HepG2 (cell line): Measurements from ENCODE around the gene TGFA. TPM values are rescaled to one million over a fixed set of nuclear protein-coding genes. Genes with fewer than 3 reads are reported as not detected.

Experiments used
- CEBPG ChIP-seq: IDR thresholded peaks from 2 replicates; pipeline ENCODE4 v1.6.1; 2016
- CENPX ChIP-seq: sonication (generic); formaldehyde crosslinking; IDR thresholded peaks from 2 replicates; pipeline ENCODE4 v1.9.0; 2021; ENCODE audit warnings: mild to moderate bottlenecking, missing genetic modification reagents, moderate library complexity
- CSRNP1 ChIP-seq: sonication (generic); formaldehyde crosslinking; IDR thresholded peaks from 2 replicates; pipeline ENCODE4 v1.8.1; 2023; ENCODE audit warnings: mild to moderate bottlenecking, missing genetic modification reagents
- FOSL2 ChIP-seq: sonication (generic); formaldehyde crosslinking; IDR thresholded peaks from 2 replicates; pipeline ENCODE4 v1.4.0; 2020; ENCODE audit warnings: missing genetic modification reagents
- GABPB1 ChIP-seq: IDR thresholded peaks from 2 replicates; pipeline ENCODE4 v1.6.1; 2016; ENCODE audit warnings: mild to moderate bottlenecking, missing genetic modification reagents, moderate library complexity, missing compliant biosample characterization
- HCFC1 ChIP-seq: fragments of 150-350 bp; IDR thresholded peaks from 2 replicates; pipeline ENCODE4 v1.6.1; 2014; ENCODE audit warnings: low read depth, low read length
- HNRNPLL ChIP-seq: fragments of 200-400 bp; formaldehyde crosslinking; IDR thresholded peaks from 2 replicates; pipeline ENCODE4 v1.6.1; 2017; ENCODE audit warnings: mild to moderate bottlenecking, low read depth, low read length; ENCODE audit not compliant: poor library complexity, severe bottlenecking
- KDM3A ChIP-seq: IDR thresholded peaks from 2 replicates; pipeline ENCODE4 v1.6.1; 2018; ENCODE audit warnings: low read depth, missing compliant biosample characterization
- MTF1 ChIP-seq: sonication (generic); formaldehyde crosslinking; IDR thresholded peaks from 2 replicates; pipeline ENCODE4 v1.5.0; 2020; ENCODE audit warnings: missing genetic modification reagents
- MXD4 ChIP-seq: IDR thresholded peaks from 2 replicates; pipeline ENCODE4 v1.6.1; 2016; ENCODE audit warnings: mild to moderate bottlenecking, missing biosample characterization, missing genetic modification reagents
- NFKB2 ChIP-seq: sonication (generic); formaldehyde crosslinking; IDR thresholded peaks from 2 replicates; pipeline ENCODE4 v1.4.0; 2020; ENCODE audit warnings: missing genetic modification reagents, borderline replicate concordance
- SALL1 ChIP-seq: sonication (generic); formaldehyde crosslinking; IDR thresholded peaks from 2 replicates; pipeline ENCODE4 v1.8.0; 2022; ENCODE audit warnings: mild to moderate bottlenecking, missing genetic modification reagents
- ZFP36L2 ChIP-seq: sonication (generic); formaldehyde crosslinking; IDR thresholded peaks from 2 replicates; pipeline ENCODE4 v1.4.0; 2020; ENCODE audit warnings: missing genetic modification reagents
- ZFYVE20 ChIP-seq: sonication (generic); formaldehyde crosslinking; IDR thresholded peaks from 2 replicates; pipeline ENCODE4 v1.8.0; 2023; ENCODE audit warnings: low read depth, mild to moderate bottlenecking, moderate library complexity, missing genetic modification reagents, borderline replicate concordance
- ZNF263 ChIP-seq: sonication (generic); formaldehyde crosslinking; IDR thresholded peaks from 2 replicates; pipeline ENCODE4 v1.4.0; 2020; ENCODE audit warnings: missing genetic modification reagents
- ZNF382 ChIP-seq: sonication (generic); formaldehyde crosslinking; IDR thresholded peaks from 2 replicates; pipeline ENCODE4 v1.5.0; 2020; ENCODE audit warnings: missing genetic modification reagents, mild to moderate bottlenecking, borderline replicate concordance
- ZNF549 ChIP-seq: sonication (generic); formaldehyde crosslinking; IDR thresholded peaks from 2 replicates; pipeline ENCODE4 v1.5.0; 2020; ENCODE audit warnings: missing genetic modification reagents
- ZNF788 ChIP-seq: sonication (generic); formaldehyde crosslinking; IDR thresholded peaks from 2 replicates; pipeline ENCODE4 v1.5.0; 2020; ENCODE audit warnings: mild to moderate bottlenecking, missing genetic modification reagents, borderline replicate concordance
- polyA plus RNA-seq, 8 experiments: library from polyadenylated mRNA; depleted of rRNA in 3 of 8; stranded (reverse) in 7 of 8; unstranded in 1 of 8; fragments of >200 nt; fragmentation: Illumina TruSeq in 4 of 8; extraction: Trizol in 4 of 8; gene quantifications; 2 replicates each; pipeline versions ENCODE4 v1.2.1 to v1.2.3, GENCODE V29; 2011 to 2016; ENCODE audit warnings: low read depth in 4 of 8, missing spikeins in 1 of 8, mixed read lengths in 1 of 8; ENCODE audit not compliant: insufficient read depth in 1 of 8
- total RNA-seq, 5 experiments: library from RNA; depleted of rRNA; stranded (reverse); fragments of >200 nt; fragmentation: Illumina TruSeq; extraction: Trizol; gene quantifications; 2 replicates each; pipeline ENCODE4 v1.2.3, GENCODE V29; 2016; ENCODE audit warnings: low read depth in 1 of 5
- TF ChIP-seq, protein P1 (sequence below): sonication (generic); formaldehyde crosslinking; IDR thresholded peaks from 2 replicates; pipeline ENCODE4 v1.5.0; 2020; ENCODE audit warnings: missing genetic modification reagents, mild to moderate bottlenecking, borderline replicate concordance
- TF ChIP-seq, protein P2 (sequence below): sonication (generic); formaldehyde crosslinking; IDR thresholded peaks from 2 replicates; pipeline ENCODE4 v1.5.0; 2020; ENCODE audit warnings: missing genetic modification reagents
- TF ChIP-seq, protein P3 (sequence below): sonication (generic); formaldehyde crosslinking; IDR thresholded peaks from 2 replicates; pipeline ENCODE4 v1.4.0; 2020; ENCODE audit warnings: mild to moderate bottlenecking, missing genetic modification reagents
- TF ChIP-seq, protein P4 (sequence below): sonication (generic); formaldehyde crosslinking; IDR thresholded peaks from 2 replicates; pipeline ENCODE4 v1.9.0; 2021; ENCODE audit warnings: missing genetic modification reagents, borderline replicate concordance

The TGFA gene
- total and polyA plus RNA-seq, 2 of the 13 experiments (the other 11 are each of a cell fraction or from before 2014, with no cell fraction given), result 7.8 to 15.3 TPM

DNA sequence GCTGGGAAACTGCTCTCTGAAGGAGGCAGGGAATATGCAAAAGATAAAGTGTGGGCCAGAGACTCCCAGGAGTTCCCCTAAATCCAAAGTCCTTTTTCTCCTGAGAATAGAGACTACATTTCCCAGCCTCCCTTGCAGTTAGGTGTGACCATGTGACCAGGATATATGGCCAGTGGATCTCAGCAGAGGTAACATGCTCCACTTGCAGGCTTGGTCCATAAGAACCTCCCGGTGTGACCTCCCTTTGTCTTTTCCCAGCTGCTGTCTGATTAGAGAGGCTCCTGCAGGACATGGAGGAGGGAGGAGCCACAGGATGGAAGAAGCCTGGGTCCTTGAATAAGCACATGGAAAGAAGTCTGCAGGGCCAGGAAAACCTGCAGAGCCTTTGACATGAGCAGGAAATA, 76.2 kb downstream of the TGFA start (continued):
- TF ChIP-seq, protein P1, sequence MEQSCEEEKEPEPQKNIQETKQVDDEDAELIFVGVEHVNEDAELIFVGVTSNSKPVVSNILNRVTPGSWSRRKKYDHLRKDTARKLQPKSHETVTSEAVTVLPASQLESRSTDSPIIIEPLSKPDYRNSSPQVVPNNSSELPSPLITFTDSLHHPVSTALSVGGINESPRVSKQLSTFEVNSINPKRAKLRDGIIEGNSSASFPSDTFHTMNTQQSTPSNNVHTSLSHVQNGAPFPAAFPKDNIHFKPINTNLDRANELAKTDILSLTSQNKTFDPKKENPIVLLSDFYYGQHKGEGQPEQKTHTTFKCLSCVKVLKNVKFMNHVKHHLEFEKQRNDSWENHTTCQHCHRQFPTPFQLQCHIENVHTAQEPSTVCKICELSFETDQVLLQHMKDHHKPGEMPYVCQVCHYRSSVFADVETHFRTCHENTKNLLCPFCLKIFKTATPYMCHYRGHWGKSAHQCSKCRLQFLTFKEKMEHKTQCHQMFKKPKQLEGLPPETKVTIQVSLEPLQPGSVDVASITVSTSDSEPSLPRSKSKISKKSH (CRISPR knock-in tag), result no peak
- TF ChIP-seq CENPX (no peak), ZNF382 (CRISPR knock-in tag) (no peak), HCFC1 (peak; percentile 68; the same call in 1 of the 2 replicates), FOSL2 (CRISPR knock-in tag) (no peak), GABPB1 (CRISPR knock-in tag) (no peak; the same call in 1 of the 2 replicates), MXD4 (CRISPR knock-in tag) (no peak), SALL1 (CRISPR knock-in tag) (peak; percentile 20; the same call in 1 of the 2 replicates), NFKB2 (CRISPR knock-in tag) (no peak), ZNF788 (CRISPR knock-in tag) (no peak), ZNF263 (CRISPR knock-in tag) (no peak), ZNF549 (CRISPR knock-in tag) (no peak), CSRNP1 (CRISPR knock-in tag) (no peak), ZFYVE20 (no peak), HNRNPLL (no peak), MTF1 (CRISPR knock-in tag) (no peak), CEBPG (no peak), KDM3A (no peak), ZFP36L2 (CRISPR knock-in tag) (no peak)
- TF ChIP-seq, protein P2, sequence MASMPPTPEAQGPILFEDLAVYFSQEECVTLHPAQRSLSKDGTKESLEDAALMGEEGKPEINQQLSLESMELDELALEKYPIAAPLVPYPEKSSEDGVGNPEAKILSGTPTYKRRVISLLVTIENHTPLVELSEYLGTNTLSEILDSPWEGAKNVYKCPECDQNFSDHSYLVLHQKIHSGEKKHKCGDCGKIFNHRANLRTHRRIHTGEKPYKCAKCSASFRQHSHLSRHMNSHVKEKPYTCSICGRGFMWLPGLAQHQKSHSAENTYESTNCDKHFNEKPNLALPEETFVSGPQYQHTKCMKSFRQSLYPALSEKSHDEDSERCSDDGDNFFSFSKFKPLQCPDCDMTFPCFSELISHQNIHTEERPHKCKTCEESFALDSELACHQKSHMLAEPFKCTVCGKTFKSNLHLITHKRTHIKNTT (CRISPR knock-in tag), result no peak
- TF ChIP-seq, protein P3, sequence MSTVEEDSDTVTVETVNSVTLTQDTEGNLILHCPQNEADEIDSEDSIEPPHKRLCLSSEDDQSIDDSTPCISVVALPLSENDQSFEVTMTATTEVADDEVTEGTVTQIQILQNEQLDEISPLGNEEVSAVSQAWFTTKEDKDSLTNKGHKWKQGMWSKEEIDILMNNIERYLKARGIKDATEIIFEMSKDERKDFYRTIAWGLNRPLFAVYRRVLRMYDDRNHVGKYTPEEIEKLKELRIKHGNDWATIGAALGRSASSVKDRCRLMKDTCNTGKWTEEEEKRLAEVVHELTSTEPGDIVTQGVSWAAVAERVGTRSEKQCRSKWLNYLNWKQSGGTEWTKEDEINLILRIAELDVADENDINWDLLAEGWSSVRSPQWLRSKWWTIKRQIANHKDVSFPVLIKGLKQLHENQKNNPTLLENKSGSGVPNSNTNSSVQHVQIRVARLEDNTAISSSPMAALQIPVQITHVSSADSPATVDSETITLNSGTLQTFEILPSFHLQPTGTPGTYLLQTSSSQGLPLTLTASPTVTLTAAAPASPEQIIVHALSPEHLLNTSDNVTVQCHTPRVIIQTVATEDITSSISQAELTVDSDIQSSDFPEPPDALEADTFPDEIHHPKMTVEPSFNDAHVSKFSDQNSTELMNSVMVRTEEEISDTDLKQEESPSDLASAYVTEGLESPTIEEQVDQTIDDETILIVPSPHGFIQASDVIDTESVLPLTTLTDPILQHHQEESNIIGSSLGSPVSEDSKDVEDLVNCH (CRISPR knock-in tag), result no peak
- TF ChIP-seq, protein P4, sequence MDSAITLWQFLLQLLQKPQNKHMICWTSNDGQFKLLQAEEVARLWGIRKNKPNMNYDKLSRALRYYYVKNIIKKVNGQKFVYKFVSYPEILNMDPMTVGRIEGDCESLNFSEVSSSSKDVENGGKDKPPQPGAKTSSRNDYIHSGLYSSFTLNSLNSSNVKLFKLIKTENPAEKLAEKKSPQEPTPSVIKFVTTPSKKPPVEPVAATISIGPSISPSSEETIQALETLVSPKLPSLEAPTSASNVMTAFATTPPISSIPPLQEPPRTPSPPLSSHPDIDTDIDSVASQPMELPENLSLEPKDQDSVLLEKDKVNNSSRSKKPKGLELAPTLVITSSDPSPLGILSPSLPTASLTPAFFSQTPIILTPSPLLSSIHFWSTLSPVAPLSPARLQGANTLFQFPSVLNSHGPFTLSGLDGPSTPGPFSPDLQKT, result no peak
